Stimulated activated naive CD8-positive, alpha-beta T cell treated with anti-CD3 and anti-CD28 coated beads, Interleukin-15, amount 100 ng/mL, for 72 hours (primary cell): Measurements from ENCODE around the gene ZNF765.
"Not testable (repeated sequence)": the region's sequence is repeated elsewhere in the genome, so short reads cannot be mapped to it uniquely, and the experiment has no call there.

Source experiments
- ATAC-seq: fragments of 150-1000 bp; cut with Tn5 transposase; 2 replicates; pipeline ENCODE4 v1.10.0; 2021; ENCODE audit warnings: mild to moderate bottlenecking, moderate library complexity
- DNase-seq, 2 donors: peaks; one replicate each; pipeline ENCODE4 v3.0.0; 2021 to 2022
- H3K27ac Mint-ChIP-seq, 2 donors: one replicate each; pipeline ENCODE4 v1.8.0; 2022; ENCODE audit warnings: mild to moderate bottlenecking in 2 of 2, mixed read lengths in 2 of 2, moderate library complexity in 2 of 2
- H3K27me3 Mint-ChIP-seq: one replicate; pipeline ENCODE4 v1.8.0; 2022; ENCODE audit warnings: mixed read lengths
- H3K4me1 Mint-ChIP-seq: one replicate; pipeline ENCODE4 v1.8.0; 2022; ENCODE audit warnings: mild to moderate bottlenecking, mixed read lengths
- H3K4me3 Mint-ChIP-seq, 2 donors: one replicate each; pipeline ENCODE4 v1.8.0; 2022; ENCODE audit warnings: mild to moderate bottlenecking in 2 of 2, mixed read lengths in 2 of 2, moderate library complexity in 1 of 2
- H3K9me3 Mint-ChIP-seq, 2 donors: one replicate each; pipeline ENCODE4 v1.8.0; 2022; ENCODE audit warnings: mixed read lengths in 2 of 2

The ZNF765 gene

DNA sequence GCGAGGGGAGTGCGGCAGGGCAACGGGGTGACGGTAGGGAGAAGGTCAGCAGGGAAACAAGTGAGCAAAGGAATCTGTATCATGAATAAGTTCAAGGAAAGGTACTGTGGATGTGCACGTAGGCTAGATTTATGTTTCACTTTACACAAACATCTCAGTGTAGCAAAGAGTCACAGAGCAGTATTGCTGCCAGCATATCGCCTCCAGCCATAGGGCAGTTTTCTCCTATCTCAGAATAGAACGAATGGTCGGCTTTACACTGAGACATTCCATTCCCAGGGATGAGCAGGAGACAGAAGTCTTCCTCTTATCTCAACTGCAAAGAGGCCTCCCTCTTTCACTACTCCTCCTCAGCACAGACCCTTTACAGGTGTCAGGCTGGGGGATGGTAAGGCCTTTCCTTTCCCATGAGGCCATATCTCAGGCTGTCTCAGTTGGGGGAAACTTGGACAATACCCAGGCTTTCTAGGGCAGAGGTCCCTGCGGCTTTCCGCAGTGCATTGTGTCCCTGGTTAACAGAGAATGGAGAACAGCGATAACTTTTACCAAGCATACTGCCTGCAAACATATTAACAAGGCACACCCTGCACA is 65.3 kb downstream of the ZNF765 start:
- not testable (repeated sequence) for H3K4me1 Mint-ChIP-seq, H3K27ac Mint-ChIP-seq, ATAC-seq, DNase-seq, H3K4me3 Mint-ChIP-seq
- H3K27me3 Mint-ChIP-seq = peaks cover 15% of the 10 kb centered on the region
- H3K9me3 Mint-ChIP-seq = peaks cover 57 to 70% of the 10 kb centered on the region in 2 donors

DNA sequence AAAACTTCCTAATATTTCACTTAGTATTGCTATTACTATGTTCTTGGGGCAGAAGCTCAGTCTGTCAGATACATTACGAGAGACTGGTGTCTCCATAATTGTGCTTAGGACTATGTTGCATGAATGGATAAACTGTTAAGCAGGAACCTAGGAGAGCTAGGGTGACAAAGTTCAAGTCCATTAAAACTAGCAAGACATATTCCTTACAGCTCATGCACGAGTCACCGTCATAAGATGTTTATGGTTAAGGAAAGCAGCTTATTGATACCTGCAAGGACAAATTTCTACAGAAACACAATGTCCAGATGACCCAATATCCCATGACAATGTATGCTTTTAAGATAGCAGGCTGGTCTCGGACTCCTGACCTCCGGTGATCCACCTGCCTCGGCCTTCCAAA is 66.9 kb downstream of the ZNF765 start:
- no peak for ATAC-seq
- peaks cover 46 to 53% of the 10 kb centered on the region in 2 donors for H3K9me3 Mint-ChIP-seq
- DNase-seq = no peak
- no peak overlapping the region for H3K27ac Mint-ChIP-seq
- H3K4me3 Mint-ChIP-seq = no peak overlapping the region
- H3K4me1 Mint-ChIP-seq = peaks cover 6% of the 10 kb centered on the region
- peaks cover 15% of the 10 kb centered on the region for H3K27me3 Mint-ChIP-seq

DNA sequence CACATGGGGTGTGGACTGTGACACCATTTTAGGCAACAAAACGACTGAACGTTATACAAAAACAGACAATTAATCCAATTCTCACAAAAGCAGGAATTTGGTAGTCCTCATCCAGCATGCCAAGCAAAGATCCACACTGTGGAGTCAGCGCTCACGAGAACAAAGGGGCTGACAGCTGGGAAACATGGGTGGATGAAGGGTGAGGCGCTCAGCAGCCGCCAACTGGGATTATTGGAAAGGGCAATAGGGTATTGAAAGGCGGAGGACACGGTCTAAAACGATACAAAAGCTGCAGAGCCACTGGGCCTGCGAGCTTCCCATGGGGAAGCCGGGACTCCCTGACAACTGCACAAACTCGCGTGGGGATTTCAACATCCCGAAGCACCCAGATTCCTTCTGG is 67.9 kb downstream of the ZNF765 start:
- DNase-seq = no peak
- H3K27ac Mint-ChIP-seq = no peak overlapping the region
- H3K4me3 Mint-ChIP-seq = no peak overlapping the region
- peaks cover 42 to 47% of the 10 kb centered on the region in 2 donors for H3K9me3 Mint-ChIP-seq
- peaks cover 15% of the 10 kb centered on the region for H3K27me3 Mint-ChIP-seq
- no peak for ATAC-seq
- peaks cover 6% of the 10 kb centered on the region for H3K4me1 Mint-ChIP-seq

DNA sequence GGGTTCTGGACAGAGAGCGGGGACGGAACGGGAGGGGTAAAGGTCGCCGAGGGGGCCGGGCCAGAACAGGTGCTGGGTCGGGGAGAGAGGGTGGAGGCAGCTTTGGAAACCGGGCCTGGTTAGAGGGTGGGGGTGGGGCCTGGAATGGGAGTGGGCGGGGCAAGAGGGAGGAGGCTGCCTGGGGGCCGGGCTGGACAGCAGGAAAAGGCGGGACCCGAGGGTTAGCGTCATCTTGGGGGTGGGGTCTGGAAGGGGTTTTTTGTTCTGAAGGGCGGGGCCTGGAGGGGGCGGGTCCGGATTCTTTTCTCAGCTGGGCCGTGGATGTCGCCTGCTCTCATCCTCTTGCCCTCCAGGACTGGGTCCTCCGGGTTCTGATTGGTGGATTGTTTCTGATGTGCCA is 68.3 kb downstream of the ZNF765 start:
- peak overlapping the region in 1 of 2 donors; percentile 15 for H3K27ac Mint-ChIP-seq
- DNase-seq (peak in 1 of 2 donors; percentile 11), ATAC-seq (no peak)
- H3K4me1 Mint-ChIP-seq = peaks cover 9% of the 10 kb centered on the region
- H3K9me3 Mint-ChIP-seq = peaks cover 40 to 44% of the 10 kb centered on the region in 2 donors
- peaks cover 15% of the 10 kb centered on the region for H3K27me3 Mint-ChIP-seq
- no peak overlapping the region for H3K4me3 Mint-ChIP-seq

DNA sequence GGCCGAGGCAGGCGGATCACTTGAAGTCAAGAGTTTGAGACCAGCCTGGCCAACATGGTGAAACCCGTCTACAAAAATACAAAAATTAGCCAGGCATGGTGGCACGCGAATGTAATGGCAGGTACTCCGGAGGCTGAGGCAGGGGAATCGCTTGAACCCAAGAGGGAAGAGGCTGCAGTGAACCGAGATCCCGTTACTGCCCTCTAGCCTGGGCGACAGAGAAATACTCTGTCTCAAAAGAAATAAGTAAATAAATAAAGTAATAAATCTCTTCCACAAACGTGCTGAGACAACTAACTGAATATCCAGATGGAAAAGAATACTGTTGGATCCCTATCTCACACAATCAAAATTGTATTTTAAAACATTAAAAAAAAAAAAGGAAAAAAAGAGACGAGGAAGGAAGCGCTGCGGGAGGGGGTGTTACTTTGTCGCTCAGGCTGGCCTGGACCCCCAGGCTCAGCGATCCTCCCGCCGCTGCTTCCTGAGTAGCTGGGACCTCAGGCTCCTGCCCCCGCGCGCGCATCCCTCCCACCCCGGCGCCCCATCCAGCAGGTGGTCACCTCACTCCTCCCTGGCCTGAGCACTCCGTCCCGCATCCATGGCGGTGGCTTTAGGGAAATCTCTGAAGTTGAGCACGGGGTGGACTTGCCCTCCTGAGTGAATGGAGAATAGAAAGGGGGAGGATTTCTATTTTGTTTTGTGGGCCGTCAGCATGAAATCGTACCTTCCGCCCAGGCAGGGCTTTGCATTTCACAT is 72.0 kb downstream of the ZNF765 start:
- peaks cover 28% of the 10 kb centered on the region for H3K4me1 Mint-ChIP-seq
- peak overlapping the region; percentile 89 to 95 for H3K4me3 Mint-ChIP-seq
- ATAC-seq (peak; percentile 43), DNase-seq (no peak)
- no peak overlapping the region for H3K27ac Mint-ChIP-seq
- peaks cover 15% of the 10 kb centered on the region for H3K27me3 Mint-ChIP-seq
- H3K9me3 Mint-ChIP-seq = peaks cover 28 to 36% of the 10 kb centered on the region in 2 donors

DNA sequence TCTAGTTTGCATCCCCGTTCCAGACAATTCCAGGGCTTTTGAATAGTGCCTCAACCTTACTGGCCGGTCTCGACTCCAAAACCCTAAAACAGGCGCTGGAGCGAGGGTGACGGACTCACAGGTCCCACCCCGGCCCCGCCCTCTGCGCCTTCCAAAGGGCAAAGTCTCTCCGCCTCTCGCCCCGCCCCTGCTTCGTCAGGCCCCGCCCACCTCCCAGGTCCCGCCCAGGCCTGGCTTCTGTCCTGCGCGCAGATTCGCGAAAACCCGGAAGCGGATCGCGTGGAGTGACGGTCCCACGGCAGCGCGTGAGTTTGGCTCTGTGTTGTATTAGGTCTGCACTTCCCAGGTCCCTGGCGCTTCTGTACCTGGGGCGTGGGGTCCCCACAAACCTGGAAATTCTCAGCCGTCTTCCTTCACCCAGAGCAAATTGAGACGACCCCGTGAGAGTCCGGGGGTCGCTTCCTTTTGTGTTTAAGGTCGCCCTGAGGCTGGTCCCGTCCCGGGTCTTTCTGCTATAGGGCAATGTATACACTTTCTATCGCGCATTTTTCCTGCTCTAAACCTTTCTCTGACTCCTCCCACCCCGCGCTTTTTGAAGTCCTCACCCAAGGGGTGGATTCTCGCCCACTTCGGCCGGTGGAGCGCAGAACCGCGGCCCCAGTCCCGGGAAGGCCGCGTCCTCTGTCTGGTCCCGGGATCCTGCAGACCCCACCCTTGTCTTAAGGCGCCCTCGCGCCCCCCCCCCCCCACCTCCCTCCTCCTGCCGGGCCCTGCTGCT is 72.7 kb downstream of the ZNF765 start, which contains the start of gene ZNF813:
TSS of gene ZNF813 (plus strand) at position 249 of the 778 bp plus-strand sequence. CDS start 16,090 bp downstream, outside the sequence.
- Mint-ChIP-seq H3K4me3 (peak within 1 kb of the TSS; percentile 89 to 95), H3K9me3 (peaks cover 30 to 38% of the 10 kb centered on the region in 2 donors), H3K4me1 (peaks cover 28% of the 10 kb centered on the region), H3K27me3 (peaks cover 14% of the 10 kb centered on the region), H3K27ac (peak within 1 kb of the TSS; percentile 55 to 92)
- peak; percentile 97 for ATAC-seq
- peak; percentile 86 to 91 for DNase-seq

DNA sequence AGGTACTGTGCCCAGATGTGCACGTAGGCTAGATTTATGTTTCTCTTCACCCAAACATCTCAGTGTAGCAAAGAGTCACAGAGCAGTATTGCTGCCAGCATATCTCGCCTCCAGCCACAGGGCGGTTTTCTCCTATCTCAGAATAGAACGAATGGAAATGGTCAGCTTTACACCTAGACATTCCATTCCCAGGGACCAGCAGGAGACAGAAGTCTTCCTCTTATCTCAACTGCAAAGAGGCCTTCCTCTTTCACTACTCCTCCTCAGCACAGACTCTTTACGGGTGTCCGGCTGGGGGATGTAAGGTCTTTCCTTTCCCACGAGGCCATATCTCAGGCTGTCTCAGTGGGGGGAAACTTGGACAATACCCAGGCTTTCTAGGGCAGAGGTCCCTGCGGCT is 73.7 kb downstream of the ZNF765 start:
- not testable (repeated sequence) for ATAC-seq, H3K27ac Mint-ChIP-seq, DNase-seq, H3K27me3 Mint-ChIP-seq
- peak overlapping the region; percentile 89 to 95 for H3K4me3 Mint-ChIP-seq
- peaks cover 23 to 33% of the 10 kb centered on the region in 2 donors for H3K9me3 Mint-ChIP-seq
- H3K4me1 Mint-ChIP-seq = peaks cover 22% of the 10 kb centered on the region

DNA sequence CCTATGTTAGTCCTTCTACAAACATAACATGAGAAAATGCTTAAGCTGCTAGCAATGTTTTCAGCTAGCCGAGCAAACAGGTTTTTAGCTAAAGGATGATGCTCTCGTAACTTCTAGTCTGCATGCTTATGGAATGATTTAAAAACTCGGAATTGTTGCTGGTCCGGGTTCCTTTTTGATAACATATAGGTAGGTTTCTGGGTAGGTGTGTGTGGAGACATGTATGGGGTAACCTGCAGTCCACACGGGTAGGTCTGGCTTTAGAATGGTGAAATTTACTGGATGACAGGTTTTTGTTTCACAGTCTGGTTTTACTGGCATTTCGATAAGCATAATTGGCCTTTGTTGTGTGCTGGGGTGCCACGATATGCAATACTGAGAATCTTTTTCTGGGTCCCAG is 77.0 kb downstream of the ZNF765 start:
- no peak overlapping the region for H3K4me3 Mint-ChIP-seq
- ATAC-seq = no peak
- H3K27ac Mint-ChIP-seq = no peak overlapping the region
- H3K9me3 Mint-ChIP-seq = peaks cover 25 to 44% of the 10 kb centered on the region in 2 donors
- H3K27me3 Mint-ChIP-seq = no peaks in the 10 kb centered on the region
- no peak for DNase-seq
- peaks cover 22% of the 10 kb centered on the region for H3K4me1 Mint-ChIP-seq

DNA sequence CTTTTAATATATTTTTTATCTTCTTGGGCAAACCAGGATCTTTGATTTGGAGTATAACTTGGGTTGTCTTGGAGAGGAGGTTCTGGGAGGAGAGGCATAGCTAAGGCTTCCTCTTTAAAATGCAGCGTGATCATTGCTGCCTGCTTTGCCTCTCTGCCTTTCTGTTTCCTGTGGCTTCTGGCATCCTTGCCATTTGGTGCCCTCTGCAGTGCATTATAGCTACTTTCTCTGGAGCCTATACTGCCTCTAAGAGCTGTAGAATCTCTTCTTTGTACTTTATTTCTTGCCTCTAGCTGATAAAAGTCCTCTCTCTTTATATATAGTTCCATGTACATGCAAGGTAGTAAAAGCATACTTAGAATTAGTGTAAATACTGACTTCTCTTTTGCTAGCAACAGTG is 79.9 kb downstream of the ZNF765 start:
- not testable (repeated sequence) for H3K4me3 Mint-ChIP-seq, H3K27me3 Mint-ChIP-seq, ATAC-seq, DNase-seq, H3K27ac Mint-ChIP-seq, H3K4me1 Mint-ChIP-seq
- peaks cover 30 to 46% of the 10 kb centered on the region in 2 donors for H3K9me3 Mint-ChIP-seq

DNA sequence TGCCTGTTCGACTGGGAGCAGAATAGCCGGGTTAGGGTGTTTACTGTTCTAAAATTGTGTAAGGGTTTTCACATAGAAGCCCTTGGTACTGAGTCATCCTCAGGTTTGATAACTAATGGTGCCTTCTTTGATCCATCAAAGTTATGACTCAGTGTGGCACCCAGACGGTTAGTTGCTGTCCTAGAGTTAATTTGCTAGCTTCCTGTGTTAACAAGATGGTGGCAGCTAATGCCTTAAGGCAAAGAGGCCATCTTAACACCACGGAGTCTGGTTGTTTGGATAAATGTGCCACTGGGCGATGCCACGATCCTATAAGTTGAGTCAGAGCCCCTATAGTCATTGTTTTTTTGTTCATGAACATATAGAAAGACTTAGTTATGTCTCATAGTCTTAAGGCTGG is 80.5 kb downstream of the ZNF765 start:
- not testable (repeated sequence) for H3K27ac Mint-ChIP-seq, ATAC-seq, H3K4me1 Mint-ChIP-seq, DNase-seq, H3K27me3 Mint-ChIP-seq, H3K4me3 Mint-ChIP-seq
- H3K9me3 Mint-ChIP-seq = peaks cover 30 to 50% of the 10 kb centered on the region in 2 donors
